ENCODE data around the gene TRIM52.

The TRIM52 gene

DNA sequence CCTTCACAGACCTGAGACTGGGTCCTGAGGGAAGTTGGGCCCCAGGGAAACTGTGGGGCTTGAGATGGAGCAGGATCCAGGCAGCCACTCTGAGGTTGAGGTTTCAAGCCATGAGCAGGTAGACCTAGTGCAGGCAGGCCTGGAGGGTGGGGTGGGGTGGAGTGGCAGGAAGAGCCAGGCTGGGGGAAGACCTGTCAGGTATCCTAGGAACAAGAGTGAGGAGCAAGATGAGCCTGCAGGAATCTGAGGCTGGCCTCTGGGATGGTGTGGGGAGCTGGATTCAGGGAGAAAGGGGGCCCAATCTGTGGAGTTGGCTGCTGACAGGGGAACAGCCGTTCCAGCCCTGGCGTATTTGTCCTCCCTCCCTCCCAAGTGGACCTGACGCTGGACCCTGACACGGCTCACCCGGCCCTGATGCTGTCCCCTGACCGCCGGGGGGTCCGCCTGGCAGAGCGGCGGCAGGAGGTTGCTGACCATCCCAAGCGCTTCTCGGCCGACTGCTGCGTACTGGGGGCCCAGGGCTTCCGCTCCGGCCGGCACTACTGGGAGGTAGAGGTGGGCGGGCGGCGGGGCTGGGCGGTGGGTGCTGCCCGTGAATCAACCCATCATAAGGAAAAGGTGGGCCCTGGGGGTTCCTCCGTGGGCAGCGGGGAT, 27.0 kb downstream of the TRIM52 start:
- no peak for DNase-seq (ENCODE audit: low read depth)

- DNase-seq (ENCODE audit: low read depth), result no peak
Observed at GRCh38 chr5:181233088-181233800, 27.7 kb downstream of the TRIM52 start.

DNA sequence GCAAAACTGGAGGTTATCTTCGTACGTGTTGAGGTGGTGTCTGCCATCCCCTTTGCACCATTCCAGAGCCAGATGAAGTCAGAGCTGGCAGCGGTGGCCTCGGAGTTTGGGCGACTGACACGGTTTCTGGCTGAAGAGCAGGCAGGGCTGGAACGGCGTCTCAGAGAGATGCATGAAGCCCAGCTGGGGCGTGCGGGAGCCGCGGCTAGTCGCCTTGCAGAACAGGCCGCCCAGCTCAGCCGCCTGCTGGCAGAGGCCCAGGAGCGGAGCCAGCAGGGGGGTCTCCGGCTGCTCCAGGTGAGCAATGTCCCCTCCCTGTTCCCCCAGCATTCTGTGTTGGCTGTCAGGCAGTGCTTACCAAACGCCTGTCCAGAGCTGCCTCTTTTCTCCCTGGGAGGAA, 28.4 kb downstream of the TRIM52 start:
- no peak for DNase-seq (ENCODE audit: low read depth)

DNA sequence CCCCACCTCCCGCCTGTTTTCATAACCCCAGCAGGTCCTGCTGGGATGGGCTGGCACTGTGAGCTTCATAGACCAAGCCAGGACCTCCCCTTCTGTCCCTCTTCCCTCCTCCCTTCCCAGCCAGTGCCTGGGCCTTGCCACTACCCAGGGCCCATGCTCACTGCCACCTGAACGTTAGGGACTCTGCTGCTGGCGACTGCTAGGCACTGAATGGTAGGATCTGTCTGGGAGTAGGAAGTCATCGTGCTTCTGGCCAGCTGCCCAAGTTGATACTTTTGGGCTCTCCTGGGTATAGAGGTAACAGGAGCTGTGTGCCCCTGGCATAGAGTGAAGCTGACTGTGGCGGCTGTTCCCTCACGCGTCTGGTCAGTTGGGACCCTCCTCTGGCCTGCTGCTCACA, 29.5 kb downstream of the TRIM52 start:
- no peak for DNase-seq (ENCODE audit: low read depth)

- DNase-seq (ENCODE audit: low read depth), result no peak
Observed at GRCh38 chr5:181230551-181230950, 30.4 kb downstream of the TRIM52 start.

DNA sequence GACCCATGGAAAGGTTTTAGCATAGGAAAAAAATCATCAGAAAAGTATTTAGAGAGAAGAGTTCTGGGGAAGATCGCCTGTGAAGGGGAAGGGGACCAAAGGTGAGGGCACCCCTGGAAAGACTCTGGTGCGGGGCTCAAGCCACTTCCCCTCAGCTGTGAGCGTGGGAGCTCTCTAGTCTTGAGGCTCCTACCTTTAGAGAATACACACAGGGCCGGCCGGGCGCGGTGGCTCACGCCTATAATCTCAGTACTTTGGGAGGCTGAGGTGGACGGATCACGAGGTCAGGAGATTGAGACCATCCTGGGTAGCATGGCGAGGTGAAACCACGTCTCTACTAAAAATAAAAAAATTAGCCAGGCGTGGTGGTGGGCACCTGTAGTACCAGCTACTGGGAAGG, 30.9 kb downstream of the TRIM52 start:
- no peak for DNase-seq (ENCODE audit: low read depth)

DNA sequence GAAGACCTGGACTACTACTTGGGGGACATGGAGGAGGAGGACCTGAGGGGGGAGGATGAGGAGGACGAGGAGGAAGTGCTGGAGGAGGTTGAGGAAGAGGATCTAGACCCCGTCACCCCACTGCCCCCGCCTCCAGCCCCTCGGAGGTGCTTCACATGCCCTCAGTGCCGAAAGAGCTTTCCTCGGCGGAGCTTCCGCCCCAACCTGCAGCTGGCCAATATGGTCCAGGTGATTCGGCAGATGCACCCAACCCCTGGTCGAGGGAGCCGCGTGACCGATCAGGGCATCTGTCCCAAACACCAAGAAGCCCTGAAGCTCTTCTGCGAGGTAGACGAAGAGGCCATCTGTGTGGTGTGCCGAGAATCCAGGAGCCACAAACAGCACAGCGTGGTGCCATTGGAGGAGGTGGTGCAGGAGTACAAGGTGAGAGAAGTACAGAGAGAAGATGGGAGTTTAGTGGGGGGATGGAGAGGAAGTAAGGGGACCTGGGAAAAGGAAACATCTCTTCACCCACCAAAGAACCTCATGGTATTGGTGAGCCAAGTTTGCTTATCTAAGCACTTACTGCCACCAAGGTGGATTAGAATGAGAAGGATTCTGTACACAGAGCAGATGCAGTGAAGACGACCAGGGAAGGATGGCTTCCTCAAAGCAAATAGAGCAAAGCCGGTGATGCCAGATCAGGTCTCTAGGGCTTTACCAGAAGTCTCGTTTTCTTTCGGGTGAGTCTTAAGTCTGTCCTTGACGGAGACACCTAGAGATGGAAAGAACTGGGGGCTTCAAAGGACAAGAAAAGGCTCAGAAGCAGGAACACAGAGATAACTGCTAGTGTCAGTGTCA, 36.3 kb downstream of the TRIM52 start:
- no peak for DNase-seq (ENCODE audit: low read depth)

DNA sequence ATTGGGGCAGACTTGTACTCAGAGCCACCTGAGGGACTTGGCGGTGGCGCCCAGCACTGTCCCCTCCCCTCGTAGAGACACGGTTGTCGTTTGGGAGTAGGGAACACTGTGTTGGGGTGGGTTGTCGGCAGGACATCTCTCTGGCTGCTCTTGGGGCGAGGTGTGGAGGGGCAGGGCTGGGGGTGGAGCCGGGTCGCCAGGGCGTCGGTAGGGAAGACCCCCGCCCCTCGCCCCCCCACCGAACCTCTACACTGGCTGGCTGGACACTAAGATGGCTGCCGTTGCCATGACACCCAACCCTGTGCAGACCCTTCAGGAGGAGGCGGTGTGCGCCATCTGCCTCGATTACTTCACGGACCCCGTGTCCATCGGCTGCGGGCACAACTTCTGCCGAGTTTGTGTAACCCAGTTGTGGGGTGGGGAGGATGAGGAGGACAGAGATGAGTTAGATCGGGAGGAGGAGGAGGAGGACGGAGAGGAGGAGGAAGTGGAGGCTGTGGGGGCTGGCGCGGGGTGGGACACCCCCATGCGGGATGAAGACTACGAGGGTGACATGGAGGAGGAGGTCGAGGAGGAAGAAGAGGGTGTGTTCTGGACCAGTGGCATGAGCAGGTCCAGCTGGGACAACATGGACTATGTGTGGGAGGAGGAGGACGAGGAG, 37.1 kb downstream of the TRIM52 start:
- DNase-seq (ENCODE audit: low read depth), result no peak

DNA sequence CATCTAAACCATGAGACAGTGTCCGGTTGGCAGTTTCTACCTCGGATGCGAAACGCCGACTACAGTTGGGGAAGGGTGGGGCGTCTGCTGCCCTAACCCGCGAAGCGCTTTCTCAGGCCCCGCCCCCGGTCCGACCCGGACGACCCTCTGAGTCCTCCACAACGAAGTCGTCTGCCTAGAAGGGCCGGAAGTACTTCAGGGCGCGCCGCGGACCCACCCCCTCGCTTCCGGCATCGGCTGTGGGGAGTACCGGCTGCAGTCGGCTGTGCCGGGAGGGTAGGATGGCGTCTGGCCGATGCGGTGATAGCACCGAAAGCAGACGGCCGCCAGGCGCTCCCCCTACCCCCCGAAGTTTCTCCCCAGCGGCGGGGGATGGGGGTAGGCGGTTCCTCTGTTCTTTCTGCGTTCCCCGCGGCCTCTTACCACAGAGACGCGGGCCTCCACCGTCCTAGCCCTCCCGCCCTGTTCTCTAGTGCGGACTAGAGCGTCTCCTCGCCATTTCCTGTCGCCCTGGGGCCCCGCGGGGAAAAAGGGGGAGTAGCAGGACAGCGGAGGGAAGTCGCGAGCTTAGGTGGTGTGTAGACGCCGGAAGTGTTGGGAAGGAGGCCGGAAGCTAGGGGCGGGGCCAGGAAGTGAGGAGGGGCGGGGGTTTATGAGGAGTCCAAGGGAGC, 37.8 kb downstream of the TRIM52 start, which contains the start of gene TRIM41:
Gene TRIM41 (plus strand): TSS at position 224 of the 671 bp plus-strand sequence. CDS start 719 bp downstream, outside the sequence.
- DNase-seq (ENCODE audit: low read depth), result peak; percentile 97

DNA sequence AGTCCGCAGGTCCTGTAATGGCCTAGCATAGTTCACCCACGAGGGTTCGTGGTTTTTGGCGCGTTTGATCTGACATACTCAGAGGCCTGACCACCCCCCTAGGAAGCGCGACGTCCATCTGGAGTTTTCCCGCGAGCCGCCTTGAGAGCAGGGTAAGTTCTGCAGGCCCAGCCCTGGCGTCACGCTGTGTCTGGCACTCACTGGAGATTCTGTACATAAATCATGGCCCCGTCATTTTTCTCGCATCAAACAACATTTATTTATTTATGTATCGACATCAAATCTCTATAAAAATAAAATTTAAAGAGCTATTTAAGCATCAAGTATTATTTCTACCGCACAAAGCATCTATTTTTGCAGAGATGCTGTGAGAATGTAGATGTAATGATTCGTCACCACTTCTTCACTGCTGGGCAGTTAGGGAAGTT, 38.3 kb downstream of the TRIM52 start:
- no peak for DNase-seq (ENCODE audit: low read depth)

DNA sequence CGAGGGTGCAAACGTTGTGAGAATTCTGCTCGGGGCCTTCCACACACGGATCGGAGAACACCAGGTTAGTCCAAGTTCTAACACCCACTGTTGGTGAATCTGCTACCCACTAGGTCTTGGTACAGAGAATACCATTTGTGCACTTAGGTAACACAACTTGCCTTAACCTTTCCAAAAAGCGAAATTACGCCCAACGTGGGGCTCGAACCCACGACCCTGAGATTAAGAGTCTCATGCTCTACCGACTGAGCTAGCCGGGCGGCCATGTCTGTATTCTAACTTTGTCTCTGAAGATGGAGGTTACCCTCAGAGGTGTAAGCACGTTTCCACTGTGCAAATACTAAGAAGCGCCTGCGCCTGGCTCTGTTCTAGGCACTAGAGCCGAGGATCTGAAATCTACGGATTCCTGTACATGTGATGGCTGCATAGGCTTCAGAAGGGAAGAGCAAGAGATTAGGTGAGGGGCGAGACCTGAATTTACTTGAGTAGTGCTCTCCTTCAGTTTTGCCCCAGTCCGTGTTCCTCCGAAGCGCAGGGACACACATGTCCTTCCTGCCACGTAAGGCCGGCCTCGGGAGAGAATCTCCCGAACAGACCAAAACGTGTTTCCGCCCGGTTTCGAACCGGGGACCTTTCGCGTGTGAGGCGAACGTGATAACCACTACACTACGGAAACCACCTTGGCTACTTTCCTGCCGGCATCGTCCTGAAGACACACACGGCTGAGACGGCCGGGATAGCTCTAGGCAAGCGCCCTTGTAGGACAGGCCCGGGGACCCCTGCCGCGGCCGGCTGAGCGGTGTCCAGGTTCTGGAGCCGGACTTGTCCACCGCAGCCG, 38.9 kb downstream of the TRIM52 start:
- peak; percentile 94 for DNase-seq (ENCODE audit: low read depth)

- DNase-seq (ENCODE audit: low read depth), result no peak
Observed at GRCh38 chr5:181221105-181221791, 39.7 kb downstream of the TRIM52 start.

DNA sequence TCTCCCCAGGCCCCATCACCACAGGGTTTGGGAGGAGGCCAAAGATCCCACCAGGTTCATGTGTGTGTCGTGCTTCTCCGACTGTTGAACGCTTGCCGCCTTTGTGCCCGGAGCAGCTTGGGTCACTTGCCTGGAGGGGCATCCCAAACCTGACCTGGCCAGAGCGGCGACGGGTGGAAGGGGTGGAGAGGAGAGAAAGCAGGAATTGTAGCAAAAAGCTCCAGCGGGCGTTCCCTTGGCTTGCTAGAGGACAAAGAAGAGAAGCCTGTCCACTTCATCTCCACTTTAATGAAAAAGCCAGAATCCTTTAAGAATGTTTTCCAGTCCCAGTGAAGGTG, 40.8 kb downstream of the TRIM52 start:
- DNase-seq (ENCODE audit: low read depth), result no peak

DNA sequence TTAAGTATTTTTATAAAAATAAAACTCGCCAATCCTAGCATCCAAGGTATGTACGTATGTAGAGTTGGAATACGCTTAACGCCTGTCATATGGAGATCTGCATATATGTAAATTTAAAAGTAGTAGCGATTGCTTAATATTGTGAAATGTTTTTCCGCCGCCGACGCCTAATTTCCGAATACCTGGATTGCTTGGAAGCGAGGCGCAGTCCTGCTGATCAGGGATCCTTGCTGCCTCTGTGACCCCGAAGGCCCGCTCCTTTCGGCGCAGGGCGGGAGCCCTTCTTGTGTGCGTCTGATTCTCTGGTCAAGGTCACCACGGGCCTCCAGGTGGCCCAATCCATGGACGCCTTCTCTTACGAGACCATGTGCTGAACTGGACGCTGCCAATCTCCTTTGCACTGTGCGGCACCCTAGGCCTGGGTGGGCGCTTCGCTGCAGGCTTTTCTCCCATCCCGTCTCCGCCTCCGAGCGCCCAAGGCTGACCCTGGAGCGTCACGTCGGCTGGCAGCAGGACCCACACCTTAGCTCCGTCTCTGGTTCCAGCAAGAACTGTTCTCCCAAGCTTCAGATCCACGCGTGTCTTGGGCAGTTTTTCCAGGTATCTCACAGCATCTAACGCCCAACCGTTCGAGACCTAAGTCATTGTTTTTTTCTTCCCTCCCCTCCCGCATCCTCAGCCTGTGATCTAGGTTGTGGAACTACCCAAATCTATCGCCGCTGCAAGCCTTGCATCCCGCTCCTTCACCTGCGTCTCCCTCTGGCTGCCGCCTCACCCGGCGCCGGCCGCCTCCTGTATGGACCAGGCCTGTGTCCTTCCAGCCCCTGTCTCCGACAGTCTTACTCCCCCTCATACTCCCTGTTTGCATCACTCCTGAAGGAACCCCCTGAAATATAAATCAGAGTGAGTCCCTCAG, 41.4 kb downstream of the TRIM52 start:
- no peak for DNase-seq (ENCODE audit: low read depth)

- no peak for DNase-seq (ENCODE audit: low read depth)
Observed at GRCh38 chr5:181218795-181219124, 42.2 kb downstream of the TRIM52 start.

GRCh38 chr5:181217803-181218062, 43.2 kb downstream of the TRIM52 start:
- no peak for DNase-seq (ENCODE audit: low read depth)

GRCh38 chr5:181217111-181217802, 43.7 kb downstream of the TRIM52 start:
- DNase-seq (ENCODE audit: low read depth), result peak; percentile 59

GRCh38 chr5:181215997-181216989, 44.6 kb downstream of the TRIM52 start:
- DNase-seq (ENCODE audit: low read depth), result no peak

Measured in activated T-cell treated with anti-CD3 and anti-CD28 coated beads for 48 hours (primary cell).